Fibroblast of the conjunctiva (primary cell): ENCODE measurements around the gene TNNI3K.

Source experiments
- DNase-seq: peaks from one replicate; pipeline ENCODE4 v3.0.0-alpha.2; 2010; ENCODE audit warnings: low read depth

Gene TNNI3K

GRCh38 chr1:74434321-74434720 lies 199.1 kb downstream of the TNNI3K start:
- DNase-seq: no peak

- DNase-seq: no peak
Measured at GRCh38 chr1:74436078-74436477, 200.9 kb downstream of the TNNI3K start.

GRCh38 chr1:74437035-74437434 lies 201.8 kb downstream of the TNNI3K start:
- DNase-seq: no peak

GRCh38 chr1:74452035-74452434 lies 216.8 kb downstream of the TNNI3K start:
- no peak for DNase-seq

GRCh38 chr1:74453277-74453676 lies 218.1 kb downstream of the TNNI3K start:
- DNase-seq: no peak

- no peak for DNase-seq
Measured at GRCh38 chr1:74455390-74455789, 220.2 kb downstream of the TNNI3K start.

GRCh38 chr1:74457253-74457652 lies 222.1 kb downstream of the TNNI3K start:
- DNase-seq: no peak

- no peak for DNase-seq
Measured at GRCh38 chr1:74463333-74463988, 228.3 kb downstream of the TNNI3K start.

GRCh38 chr1:74464037-74464436 lies 228.8 kb downstream of the TNNI3K start:
- no peak for DNase-seq

- DNase-seq: no peak
Measured at GRCh38 chr1:74465193-74465681, 230.1 kb downstream of the TNNI3K start.

- DNase-seq: no peak
Measured at GRCh38 chr1:74467786-74468377, 232.7 kb downstream of the TNNI3K start.

- peak; percentile 16 for DNase-seq
Measured at GRCh38 chr1:74468982-74469603, 233.9 kb downstream of the TNNI3K start.

- no peak for DNase-seq
Measured at GRCh38 chr1:74470251-74470650, 235.1 kb downstream of the TNNI3K start.

- DNase-seq: no peak
Measured at GRCh38 chr1:74470936-74471335, 235.7 kb downstream of the TNNI3K start.

GRCh38 chr1:74471470-74471869 lies 236.3 kb downstream of the TNNI3K start:
- DNase-seq: no peak

- no peak for DNase-seq
Measured at GRCh38 chr1:74474585-74474984, 239.4 kb downstream of the TNNI3K start.

GRCh38 chr1:74478979-74479378 lies 243.8 kb downstream of the TNNI3K start:
- DNase-seq: no peak

GRCh38 chr1:74480068-74480467 lies 244.9 kb downstream of the TNNI3K start:
- no peak for DNase-seq

- no peak for DNase-seq
Measured at GRCh38 chr1:74481607-74482006, 246.4 kb downstream of the TNNI3K start.

GRCh38 chr1:74485622-74486021 lies 250.4 kb downstream of the TNNI3K start:
- no peak for DNase-seq

- DNase-seq: no peak
Measured at GRCh38 chr1:74486036-74486435, 250.8 kb downstream of the TNNI3K start.

- no peak for DNase-seq
Measured at GRCh38 chr1:74496669-74497068, 261.5 kb downstream of the TNNI3K start.

GRCh38 chr1:74498901-74499300 lies 263.7 kb downstream of the TNNI3K start:
- no peak for DNase-seq
